Measurements from ENCODE around the gene RBM27.
"Not testable (repeated sequence)": the region's sequence is repeated elsewhere in the genome, so short reads cannot be mapped to it uniquely, and the experiment has no call there.

RBM27 gene, protein sequence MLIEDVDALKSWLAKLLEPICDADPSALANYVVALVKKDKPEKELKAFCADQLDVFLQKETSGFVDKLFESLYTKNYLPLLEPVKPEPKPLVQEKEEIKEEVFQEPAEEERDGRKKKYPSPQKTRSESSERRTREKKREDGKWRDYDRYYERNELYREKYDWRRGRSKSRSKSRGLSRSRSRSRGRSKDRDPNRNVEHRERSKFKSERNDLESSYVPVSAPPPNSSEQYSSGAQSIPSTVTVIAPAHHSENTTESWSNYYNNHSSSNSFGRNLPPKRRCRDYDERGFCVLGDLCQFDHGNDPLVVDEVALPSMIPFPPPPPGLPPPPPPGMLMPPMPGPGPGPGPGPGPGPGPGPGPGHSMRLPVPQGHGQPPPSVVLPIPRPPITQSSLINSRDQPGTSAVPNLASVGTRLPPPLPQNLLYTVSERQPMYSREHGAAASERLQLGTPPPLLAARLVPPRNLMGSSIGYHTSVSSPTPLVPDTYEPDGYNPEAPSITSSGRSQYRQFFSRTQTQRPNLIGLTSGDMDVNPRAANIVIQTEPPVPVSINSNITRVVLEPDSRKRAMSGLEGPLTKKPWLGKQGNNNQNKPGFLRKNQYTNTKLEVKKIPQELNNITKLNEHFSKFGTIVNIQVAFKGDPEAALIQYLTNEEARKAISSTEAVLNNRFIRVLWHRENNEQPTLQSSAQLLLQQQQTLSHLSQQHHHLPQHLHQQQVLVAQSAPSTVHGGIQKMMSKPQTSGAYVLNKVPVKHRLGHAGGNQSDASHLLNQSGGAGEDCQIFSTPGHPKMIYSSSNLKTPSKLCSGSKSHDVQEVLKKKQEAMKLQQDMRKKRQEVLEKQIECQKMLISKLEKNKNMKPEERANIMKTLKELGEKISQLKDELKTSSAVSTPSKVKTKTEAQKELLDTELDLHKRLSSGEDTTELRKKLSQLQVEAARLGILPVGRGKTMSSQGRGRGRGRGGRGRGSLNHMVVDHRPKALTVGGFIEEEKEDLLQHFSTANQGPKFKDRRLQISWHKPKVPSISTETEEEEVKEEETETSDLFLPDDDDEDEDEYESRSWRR

GRCh38 chr5:146203011-146203871 is at the start of gene RBM27:
TSS of gene RBM27 (plus strand) at chr5:146203605. CDS start at chr5:146203766, 161 bp downstream.
- DNase-seq (ENCODE audit: low read depth in 1 of 2, low spot score in 1 of 2), result peak; percentile 93 to 94

DNA sequence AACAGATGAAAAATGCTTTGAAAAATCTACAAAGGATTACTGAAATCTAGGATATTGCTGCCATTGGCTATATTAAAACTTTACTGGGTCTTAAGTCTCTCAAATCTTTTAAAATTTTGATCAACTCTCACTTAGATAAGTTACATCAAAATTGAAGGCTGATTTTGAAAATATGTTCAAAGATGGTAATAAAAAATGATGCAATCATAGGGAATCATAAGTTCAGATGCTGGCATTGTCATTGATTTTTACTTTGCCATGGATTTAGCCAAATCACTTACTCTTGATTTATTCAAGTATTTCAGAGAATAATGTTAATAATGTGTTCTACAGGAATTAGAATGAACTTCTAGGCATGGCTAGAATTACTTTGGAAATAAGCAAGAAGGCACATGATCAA is 45.1 kb upstream of the RBM27 start:
- DNase-seq (ENCODE audit: low read depth in 1 of 2, low spot score in 1 of 2), result no peak

DNA sequence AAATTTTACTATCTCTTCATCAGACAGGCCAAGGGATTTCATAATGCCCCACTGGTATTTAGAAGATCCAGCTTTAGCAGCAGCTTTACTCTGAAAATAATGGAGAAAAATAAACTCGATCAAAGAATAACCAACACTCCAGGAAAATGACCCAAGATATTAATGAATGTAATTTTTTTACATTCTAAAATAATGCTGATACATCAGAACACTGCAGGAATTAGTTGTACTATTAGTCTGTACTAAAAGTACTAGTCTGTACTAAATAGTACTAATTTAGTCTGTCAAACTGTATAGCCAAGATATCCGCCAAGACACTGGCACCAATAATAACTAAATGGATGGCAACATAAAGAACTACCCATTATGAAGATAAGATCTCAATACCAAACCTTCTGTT is 39.0 kb upstream of the RBM27 start:
- DNase-seq (ENCODE audit: low read depth in 1 of 2, low spot score in 1 of 2), result no peak

GRCh38 chr5:146165460-146165859 is 37.9 kb upstream of the RBM27 start:
- DNase-seq (ENCODE audit: low read depth in 1 of 2, low spot score in 1 of 2), result no peak

- no peak for DNase-seq (ENCODE audit: low read depth in 1 of 2, low spot score in 1 of 2)
Observed at GRCh38 chr5:146165903-146166302, 37.5 kb upstream of the RBM27 start.

GRCh38 chr5:146169076-146169475 is 34.3 kb upstream of the RBM27 start:
- DNase-seq (ENCODE audit: low read depth in 1 of 2, low spot score in 1 of 2), result no peak

- not testable (repeated sequence) for DNase-seq (ENCODE audit: low read depth in 1 of 2, low spot score in 1 of 2)
Observed at GRCh38 chr5:146173049-146173448, 30.4 kb upstream of the RBM27 start.

- DNase-seq (ENCODE audit: low read depth in 1 of 2, low spot score in 1 of 2), result no peak
Observed at GRCh38 chr5:146173597-146173996, 29.8 kb upstream of the RBM27 start.

GRCh38 chr5:146176805-146177204 is 26.6 kb upstream of the RBM27 start:
- DNase-seq (ENCODE audit: low read depth in 1 of 2, low spot score in 1 of 2), result no peak

GRCh38 chr5:146179696-146180095 is 23.7 kb upstream of the RBM27 start:
- no peak for DNase-seq (ENCODE audit: low read depth in 1 of 2, low spot score in 1 of 2)

DNA sequence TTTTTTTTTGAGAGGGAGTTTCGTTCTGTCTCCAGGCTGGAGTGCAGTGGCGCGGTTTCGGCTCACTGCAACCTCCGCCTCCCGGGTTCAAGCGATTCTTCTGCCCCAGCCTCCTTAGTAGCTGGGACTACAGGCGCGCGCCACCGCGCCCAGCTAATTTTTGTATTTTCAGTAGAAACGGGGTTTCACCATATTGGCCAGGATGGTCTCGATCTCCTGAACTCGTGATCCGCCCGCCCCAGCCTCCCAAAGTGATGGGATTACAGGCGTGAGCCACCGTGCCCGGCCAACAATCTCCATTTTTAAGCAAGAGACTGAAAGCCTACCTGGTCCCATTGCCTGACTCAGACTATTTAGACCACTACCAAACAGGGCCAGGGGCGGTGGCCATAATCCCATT is 20.0 kb upstream of the RBM27 start:
- not testable (repeated sequence) for DNase-seq (ENCODE audit: low read depth in 1 of 2, low spot score in 1 of 2)

DNA sequence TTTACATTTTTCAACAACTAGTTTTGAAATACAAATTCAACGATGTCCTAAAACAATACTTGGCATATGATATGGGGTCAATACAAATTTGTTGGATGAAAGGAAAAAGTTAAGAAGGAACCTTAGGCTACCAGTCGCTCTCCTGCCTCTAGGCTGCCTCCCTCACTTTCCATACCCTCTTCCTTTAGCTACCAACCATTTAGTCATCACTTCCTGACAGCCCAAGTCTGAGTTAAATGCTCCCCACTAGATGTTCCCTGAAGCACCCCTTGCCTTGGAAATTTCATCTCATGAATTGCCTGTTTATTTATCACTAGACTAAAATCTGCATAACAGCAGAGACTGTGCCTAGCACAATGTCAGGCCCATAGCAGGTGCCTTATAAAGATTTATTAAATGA is 18.2 kb upstream of the RBM27 start:
- DNase-seq (ENCODE audit: low read depth in 1 of 2, low spot score in 1 of 2), result no peak

- DNase-seq (ENCODE audit: low read depth in 1 of 2, low spot score in 1 of 2), result no peak
Observed at GRCh38 chr5:146188358-146188757, 15.0 kb upstream of the RBM27 start.

GRCh38 chr5:146192571-146193043 is 10.8 kb upstream of the RBM27 start:
- DNase-seq (ENCODE audit: low read depth in 1 of 2, low spot score in 1 of 2), result no peak

DNA sequence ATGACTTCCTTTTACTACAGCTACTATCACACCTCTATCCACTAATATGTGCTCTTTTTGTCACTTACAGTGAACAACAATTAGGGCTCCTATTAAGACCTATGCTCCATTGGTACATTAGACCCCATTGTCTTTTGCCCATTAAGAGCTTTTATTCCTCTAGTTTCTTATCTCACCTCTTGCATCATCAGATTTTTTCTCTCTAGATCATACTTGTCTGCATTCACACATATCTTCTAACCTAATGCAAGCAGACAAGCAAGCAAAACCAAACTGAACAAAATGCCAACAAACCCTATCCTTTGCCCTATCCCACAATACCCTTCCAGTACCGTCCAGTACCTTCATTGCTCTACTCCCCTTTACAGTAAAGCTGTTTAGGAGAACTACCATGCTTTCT is 10.1 kb upstream of the RBM27 start:
- DNase-seq (ENCODE audit: low read depth in 1 of 2, low spot score in 1 of 2), result no peak

DNA sequence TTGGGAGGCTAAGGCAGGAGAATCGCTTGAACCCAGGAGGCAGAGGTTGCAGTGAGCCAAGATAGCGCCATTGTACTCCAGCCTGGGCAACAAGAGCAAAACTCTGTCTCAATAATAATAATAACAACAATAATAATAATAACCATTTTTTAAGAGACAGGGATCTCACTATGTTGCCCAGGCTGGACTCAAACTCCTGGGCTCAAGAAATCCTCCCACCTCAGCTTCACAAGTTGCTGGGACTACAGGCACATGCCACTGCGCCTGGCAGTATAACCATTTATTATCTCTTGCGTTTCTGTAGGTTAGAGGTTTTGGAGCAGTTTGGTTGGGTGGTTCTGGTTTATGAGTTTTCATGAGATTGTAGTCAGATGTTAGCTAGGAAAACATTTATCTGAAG is 8.4 kb upstream of the RBM27 start:
- DNase-seq (ENCODE audit: low read depth in 1 of 2, low spot score in 1 of 2), result not testable (repeated sequence)

GRCh38 chr5:146196459-146197048 is 6.9 kb upstream of the RBM27 start:
- no peak for DNase-seq (ENCODE audit: low read depth in 1 of 2, low spot score in 1 of 2)

DNA sequence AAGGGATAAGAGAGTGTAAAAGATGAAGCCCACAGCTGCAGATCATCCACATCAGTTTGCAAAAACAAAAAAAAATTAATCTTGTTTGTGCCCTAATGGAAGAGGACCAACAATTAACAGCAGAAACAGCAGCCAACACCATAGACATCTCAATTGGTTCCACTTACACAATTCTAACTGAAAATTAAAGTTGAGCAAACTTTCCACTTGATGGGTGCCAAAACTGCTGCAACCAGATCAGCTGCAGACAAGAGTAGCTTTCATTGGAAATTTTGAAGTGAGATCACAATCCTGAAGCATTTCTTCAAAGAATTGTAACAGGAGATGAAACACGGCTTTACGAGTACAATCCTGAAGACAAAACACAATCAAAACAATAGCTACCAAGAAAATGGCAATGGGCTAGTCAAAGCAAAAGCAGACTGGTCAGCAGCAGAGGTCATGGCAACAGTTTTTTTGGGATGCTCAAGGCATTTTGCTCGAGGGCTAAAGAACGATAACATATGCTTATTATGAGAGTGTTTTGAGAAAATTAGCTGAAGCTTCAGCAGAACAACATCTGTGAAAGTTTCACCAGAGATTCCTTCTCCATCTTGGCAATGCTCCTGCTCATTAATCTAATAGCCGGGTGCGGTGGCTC is 4.1 kb upstream of the RBM27 start:
- DNase-seq (ENCODE audit: low read depth in 1 of 2, low spot score in 1 of 2), result no peak

DNA sequence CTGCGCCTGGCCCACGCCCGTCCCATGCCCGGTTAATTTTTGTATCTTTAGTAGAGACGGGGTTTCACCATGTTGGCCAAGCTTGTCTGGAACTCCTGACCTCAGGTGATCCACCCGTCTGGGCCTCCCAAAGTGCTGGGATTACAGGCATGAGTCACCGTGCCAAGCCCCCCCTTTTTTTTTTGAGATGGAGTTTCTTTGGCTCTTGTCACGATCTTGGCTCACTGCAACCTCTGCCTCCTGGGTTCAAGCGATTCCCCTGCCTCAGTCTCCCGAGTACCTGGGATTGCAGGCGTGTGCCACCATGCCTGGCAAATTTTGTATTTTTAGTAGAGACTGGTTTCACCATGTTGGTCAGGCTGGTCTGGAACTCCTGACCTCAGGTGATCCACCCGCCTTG is 1.6 kb upstream of the RBM27 start:
- DNase-seq (ENCODE audit: low read depth in 1 of 2, low spot score in 1 of 2), result not testable (repeated sequence)

DNA sequence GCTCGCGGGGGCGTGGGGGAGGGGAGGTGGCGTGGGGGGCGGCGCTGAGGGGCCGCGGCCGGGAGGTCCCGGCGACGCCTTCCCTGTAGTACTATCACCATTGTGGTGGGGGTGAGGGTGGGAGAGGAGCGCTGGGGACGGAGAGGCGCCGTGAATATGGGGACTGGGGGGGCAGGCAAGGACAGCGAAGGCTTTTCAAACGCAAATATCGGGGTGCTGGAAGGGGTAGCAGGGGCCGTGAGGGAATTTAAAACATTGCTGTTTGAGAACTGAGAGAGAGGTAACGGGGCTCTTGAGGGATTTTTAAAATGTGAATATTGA is 427 bp downstream of the RBM27 start:
- DNase-seq (ENCODE audit: low read depth in 1 of 2, low spot score in 1 of 2), result no peak

Measured in activated T-helper 1 cell treated with anti-CD3 and anti-CD28 coated beads, Interleukin-2, amount 50 U/mL, for 16 hours (primary cell).